GM12801 (cell line): Measurements from ENCODE around the gene DMBX1.

Experiments used
- CTCF ChIP-seq: IDR thresholded peaks from one replicate; pipeline ENCODE4 v1.5.1; 2011; ENCODE audit warnings: control low read depth; ENCODE audit not compliant: insufficient read length; ENCODE audit errors: extremely low read depth

The DMBX1 gene

GRCh38 chr1:46461017-46461808 lies 28.4 kb upstream of the DMBX1 start:
- TF ChIP-seq CTCF = no peak

DNA sequence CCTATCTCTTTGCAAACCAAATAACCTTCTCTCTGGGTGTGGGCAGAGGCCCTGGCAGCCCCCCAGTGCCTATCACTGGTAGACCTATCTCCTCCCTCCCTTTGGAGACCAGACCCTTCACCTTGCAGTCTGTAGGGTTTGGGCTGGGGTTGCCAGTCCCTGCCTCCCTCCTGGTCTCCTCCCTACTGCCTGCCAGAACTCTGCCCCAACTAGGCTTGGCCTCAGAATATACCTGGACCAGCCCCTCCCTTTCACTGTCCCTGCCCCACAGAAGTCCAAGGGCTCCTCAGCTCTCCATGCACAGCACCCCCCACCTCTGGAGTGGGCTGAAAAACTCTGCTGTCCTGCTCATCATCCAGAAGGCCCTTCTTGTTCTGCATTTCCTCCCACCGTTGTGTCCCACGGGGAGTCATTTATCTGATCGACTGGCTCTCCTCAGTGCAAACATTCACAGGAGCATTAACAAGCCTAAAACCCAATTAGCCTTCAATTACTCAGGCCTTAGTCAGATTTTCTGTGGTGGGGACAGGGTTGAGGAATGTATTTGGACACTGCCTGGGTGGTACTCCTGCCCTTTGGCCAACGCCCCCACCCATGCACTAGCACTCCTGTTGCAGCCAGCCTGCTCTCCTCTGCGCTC lies 27.7 kb upstream of the DMBX1 start:
- no peak for TF ChIP-seq CTCF

DNA sequence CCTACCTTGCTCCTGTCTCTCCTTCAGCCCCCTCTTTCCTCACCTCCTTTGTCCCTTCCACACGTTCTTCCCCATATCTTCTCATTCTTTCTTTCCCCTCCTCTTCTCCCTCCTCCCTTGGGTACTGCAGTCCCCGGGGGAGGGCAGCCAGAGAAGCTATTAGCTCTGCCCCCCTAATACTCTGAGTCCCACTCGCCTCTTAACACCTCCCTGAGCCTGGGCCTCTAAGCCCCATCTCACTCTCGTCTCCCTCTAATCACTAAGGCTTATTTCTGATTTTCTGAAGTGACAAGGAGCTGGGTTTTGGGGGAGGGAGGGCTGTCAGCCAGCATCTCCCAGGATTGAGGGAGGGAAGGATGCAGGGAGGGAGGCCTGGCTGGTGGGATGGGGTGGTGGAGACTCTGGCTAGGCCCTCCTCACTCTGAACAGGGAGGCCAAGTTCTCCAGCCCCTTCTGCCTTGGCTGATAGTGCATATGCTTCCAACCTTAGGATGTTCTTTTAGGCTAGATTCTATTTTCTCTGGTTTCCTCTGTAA lies 25.6 kb upstream of the DMBX1 start:
- TF ChIP-seq CTCF = no peak

DNA sequence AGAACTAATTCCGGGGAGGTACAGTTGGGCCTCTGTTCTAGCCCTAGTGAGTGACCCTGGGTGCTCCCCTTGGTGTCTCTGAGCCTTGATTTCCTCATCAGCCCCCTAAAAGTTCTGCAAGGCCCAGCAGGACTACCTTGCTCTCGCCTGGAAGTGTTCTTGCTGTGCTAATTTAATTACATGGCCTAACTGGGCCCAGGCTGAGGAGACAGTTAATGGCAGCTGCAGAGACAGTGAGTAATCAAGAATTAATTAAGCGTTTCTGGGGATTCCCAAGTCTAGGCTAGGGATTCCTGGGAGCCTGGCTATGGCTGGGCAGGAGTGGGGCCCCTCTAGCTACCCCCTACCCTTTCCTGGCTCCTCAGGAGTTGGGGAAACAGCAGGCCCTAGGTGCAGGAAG lies 24.7 kb upstream of the DMBX1 start:
- no peak for TF ChIP-seq CTCF

GRCh38 chr1:46465981-46466476 lies 23.6 kb upstream of the DMBX1 start:
- TF ChIP-seq CTCF = no peak

- no peak for TF ChIP-seq CTCF
Measured at GRCh38 chr1:46466477-46467182, 23.0 kb upstream of the DMBX1 start.

- no peak for TF ChIP-seq CTCF
Measured at GRCh38 chr1:46467183-46467504, 22.5 kb upstream of the DMBX1 start.
